ENCODE data around the gene ELMO1. TPM values are rescaled to one million over a fixed set of nuclear protein-coding genes. Genes with fewer than 3 reads are reported as not detected.

ELMO1 gene
- total and polyA plus RNA-seq, 2 experiments from 2014 or later, result 19.7 to 28.7 TPM

DNA sequence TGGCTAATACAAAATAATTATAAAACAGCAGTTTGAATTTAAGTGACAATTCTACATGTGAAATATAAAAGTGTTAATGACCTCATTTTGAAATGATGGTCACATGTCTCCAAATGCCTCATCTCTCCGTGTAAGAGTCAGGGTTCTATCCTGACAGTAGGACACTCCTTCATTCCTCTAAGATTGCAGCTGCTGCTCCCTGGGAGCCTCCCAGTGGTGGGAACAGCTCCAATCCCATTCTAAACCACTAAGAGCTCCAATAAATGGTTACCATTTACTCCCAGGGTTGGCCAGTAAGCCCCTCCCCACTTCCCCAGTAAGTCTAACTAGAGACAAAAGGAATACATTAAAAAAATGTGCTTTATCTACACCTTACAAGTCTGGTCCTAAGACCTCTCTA is 379.8 kb downstream of the ELMO1 start:
- no peaks in the 10 kb centered on the region for H3K36me3 ChIP-seq (replicated peaks; ENCODE audit: insufficient read depth, low read depth)
- H3K4me3 ChIP-seq, result no peak overlapping the region
- no peaks in the 10 kb centered on the region for H3K4me1 ChIP-seq (ENCODE audit: insufficient read depth)
- H3K79me2 ChIP-seq, result no peaks in the 10 kb centered on the region
- no peaks in the 10 kb centered on the region for H3K27me3 ChIP-seq
- no peaks in the 10 kb centered on the region for H3K9me3 ChIP-seq (ENCODE audit: low read depth)
- H4K20me1 ChIP-seq (ENCODE audit: insufficient read depth, poor library complexity, severe bottlenecking), result no peaks in the 10 kb centered on the region
- 79% methylated on average over 1 of the region's 1 CpG for WGBS (ENCODE audit: low lambda C conversion rate, missing lambda C conversion rate)
- DNase-seq (ENCODE audit: low spot score), result no peak
- no peak overlapping the region for H3K4me2 ChIP-seq
- no peak overlapping the region for H2AFZ ChIP-seq
- no peaks in the 10 kb centered on the region for H3K9me2 ChIP-seq (replicated peaks; ENCODE audit: insufficient read depth)
- TF ChIP-seq CTCF (IDR thresholded peaks at IDR 0.05; ENCODE audit: poor library complexity), result no peak
- TF ChIP-seq EZH2 (IDR thresholded peaks at IDR 0.05; ENCODE audit: borderline replicate concordance), result no peak
- no peak for TF ChIP-seq EZH2phosphoT487 (IDR thresholded peaks at IDR 0.05; ENCODE audit: low read depth, severe bottlenecking, unreplicated experiment)
- H3K27ac ChIP-seq, result no peak overlapping the region

DNA sequence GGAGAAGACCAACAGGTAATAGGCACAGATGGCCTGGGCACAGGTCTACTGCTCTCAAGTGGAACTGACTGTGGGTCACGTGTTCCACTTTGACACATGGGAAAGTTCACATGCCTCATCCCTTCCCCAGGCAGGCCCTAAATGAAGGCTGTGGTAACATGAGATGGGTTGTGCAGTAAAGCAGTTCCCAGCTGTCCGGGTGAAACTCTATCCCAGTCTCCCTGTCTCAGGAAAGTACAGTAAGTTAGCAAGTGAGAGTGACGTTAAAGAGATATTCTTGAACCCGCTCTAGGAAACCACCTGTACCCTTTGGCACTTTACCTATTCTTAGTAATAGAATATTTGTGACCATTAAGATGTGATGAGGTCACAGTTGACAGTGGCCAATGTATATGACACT is 380.6 kb downstream of the ELMO1 start:
- H3K27ac ChIP-seq, result no peak overlapping the region
- DNase-seq (ENCODE audit: low spot score), result no peak
- H3K27me3 ChIP-seq, result no peaks in the 10 kb centered on the region
- 56% methylated on average over 4 of the region's 4 CpGs for whole genome bisulfite sequencing (ENCODE audit: low lambda C conversion rate, missing lambda C conversion rate)
- H3K4me3 ChIP-seq, result no peak overlapping the region
- no peak overlapping the region for H2AFZ ChIP-seq
- TF ChIP-seq EZH2 (IDR thresholded peaks at IDR 0.05; ENCODE audit: borderline replicate concordance) (no peak), CTCF (IDR thresholded peaks at IDR 0.05; ENCODE audit: poor library complexity) (no peak), EZH2phosphoT487 (IDR thresholded peaks at IDR 0.05; ENCODE audit: low read depth, severe bottlenecking, unreplicated experiment) (no peak)
- no peaks in the 10 kb centered on the region for H3K36me3 ChIP-seq (replicated peaks; ENCODE audit: insufficient read depth, low read depth)
- H3K9me2 ChIP-seq (replicated peaks; ENCODE audit: insufficient read depth), result no peaks in the 10 kb centered on the region
- no peaks in the 10 kb centered on the region for H3K79me2 ChIP-seq
- H4K20me1 ChIP-seq (ENCODE audit: insufficient read depth, poor library complexity, severe bottlenecking), result no peaks in the 10 kb centered on the region
- H3K4me1 ChIP-seq (ENCODE audit: insufficient read depth), result no peaks in the 10 kb centered on the region
- H3K9me3 ChIP-seq (ENCODE audit: low read depth), result no peaks in the 10 kb centered on the region
- no peak overlapping the region for H3K4me2 ChIP-seq

DNA sequence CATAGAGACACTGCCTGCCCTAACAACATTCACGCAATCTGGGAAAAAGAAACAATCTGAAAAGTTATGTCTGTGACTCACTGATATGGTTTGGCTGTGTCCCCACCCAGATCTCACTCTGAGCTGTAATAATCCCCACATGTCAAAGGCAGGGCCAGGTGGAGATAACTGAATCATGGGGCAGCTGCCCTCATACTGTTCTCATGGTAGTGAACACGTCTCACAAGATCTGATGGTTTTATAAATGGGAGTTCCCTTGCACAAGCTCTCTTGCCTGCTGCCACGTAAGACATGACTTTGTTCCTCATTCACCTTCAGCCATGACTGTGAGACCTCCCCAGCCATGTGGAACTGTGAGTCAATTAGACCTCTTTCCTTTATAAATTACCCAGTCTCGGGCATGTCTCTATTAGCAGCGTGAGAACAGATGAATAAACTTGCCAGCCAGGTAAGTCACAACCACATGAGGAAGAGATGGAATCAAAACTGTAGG is 382.8 kb downstream of the ELMO1 start:
- H2AFZ ChIP-seq, result no peak overlapping the region
- H3K27ac ChIP-seq, result peak overlapping the region; percentile 68
- DNase-seq (ENCODE audit: low spot score), result peak; percentile 50
- 67% methylated on average over 5 of the region's 5 CpGs for WGBS (ENCODE audit: low lambda C conversion rate, missing lambda C conversion rate)
- H3K9me3 ChIP-seq (ENCODE audit: low read depth), result no peaks in the 10 kb centered on the region
- H3K9me2 ChIP-seq (replicated peaks; ENCODE audit: insufficient read depth), result no peaks in the 10 kb centered on the region
- no peaks in the 10 kb centered on the region for H3K79me2 ChIP-seq
- no peaks in the 10 kb centered on the region for H3K36me3 ChIP-seq (replicated peaks; ENCODE audit: insufficient read depth, low read depth)
- H3K4me3 ChIP-seq, result no peak overlapping the region
- H4K20me1 ChIP-seq (ENCODE audit: insufficient read depth, poor library complexity, severe bottlenecking), result no peaks in the 10 kb centered on the region
- no peaks in the 10 kb centered on the region for H3K27me3 ChIP-seq
- H3K4me1 ChIP-seq (ENCODE audit: insufficient read depth), result no peaks in the 10 kb centered on the region
- TF ChIP-seq EZH2 (IDR thresholded peaks at IDR 0.05; ENCODE audit: borderline replicate concordance), result no peak
- no peak for TF ChIP-seq EZH2phosphoT487 (IDR thresholded peaks at IDR 0.05; ENCODE audit: low read depth, severe bottlenecking, unreplicated experiment)
- TF ChIP-seq CTCF (IDR thresholded peaks at IDR 0.05; ENCODE audit: poor library complexity), result no peak
- H3K4me2 ChIP-seq, result peak overlapping the region; percentile 31

DNA sequence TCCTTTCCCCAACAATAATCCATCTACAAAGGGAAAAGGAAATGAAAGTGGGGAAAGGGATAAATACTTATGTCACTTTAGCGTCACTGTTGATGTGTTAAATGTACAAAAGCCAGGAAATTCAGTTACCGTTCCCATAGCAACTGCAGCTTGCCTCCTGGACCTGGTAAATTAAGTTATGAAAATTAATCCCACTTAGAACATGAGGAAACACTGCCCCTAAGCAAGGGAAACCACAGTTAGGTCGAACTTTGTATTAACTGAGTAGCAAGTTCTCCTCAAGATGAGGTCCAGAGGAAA is 386.2 kb downstream of the ELMO1 start:
- no peaks in the 10 kb centered on the region for H3K4me1 ChIP-seq (ENCODE audit: insufficient read depth)
- TF ChIP-seq CTCF (IDR thresholded peaks at IDR 0.05; ENCODE audit: poor library complexity) (no peak), EZH2 (IDR thresholded peaks at IDR 0.05; ENCODE audit: borderline replicate concordance) (no peak), EZH2phosphoT487 (IDR thresholded peaks at IDR 0.05; ENCODE audit: low read depth, severe bottlenecking, unreplicated experiment) (no peak)
- no peaks in the 10 kb centered on the region for H3K9me3 ChIP-seq (ENCODE audit: low read depth)
- H3K36me3 ChIP-seq (replicated peaks; ENCODE audit: insufficient read depth, low read depth), result no peaks in the 10 kb centered on the region
- no peak overlapping the region for H2AFZ ChIP-seq
- no peak overlapping the region for H3K4me3 ChIP-seq
- no peaks in the 10 kb centered on the region for H3K79me2 ChIP-seq
- no peak overlapping the region for H3K27ac ChIP-seq
- no peak overlapping the region for H3K4me2 ChIP-seq
- H4K20me1 ChIP-seq (ENCODE audit: insufficient read depth, poor library complexity, severe bottlenecking), result no peaks in the 10 kb centered on the region
- 87% methylated on average over 3 of the region's 3 CpGs for WGBS (ENCODE audit: low lambda C conversion rate, missing lambda C conversion rate)
- no peaks in the 10 kb centered on the region for H3K27me3 ChIP-seq
- no peak for DNase-seq (ENCODE audit: low spot score)
- H3K9me2 ChIP-seq (replicated peaks; ENCODE audit: insufficient read depth), result no peaks in the 10 kb centered on the region

Data from hepatocyte (in vitro differentiated cells).